Neural progenitor cell (in vitro differentiated cells): ENCODE results near the gene MACROD2.

Source experiments
- CTCF ChIP-seq: fragments of 200-600 bp; sonication (generic); IDR thresholded peaks from 2 replicates; pipeline ENCODE4 v1.5.1; 2017; ENCODE audit warnings: antibody characterized with exemption, mild to moderate bottlenecking
- EZH2 ChIP-seq: fragments of 200-600 bp; sonication (generic); IDR thresholded peaks from 2 replicates; pipeline ENCODE4 v1.6.1; 2017; ENCODE audit warnings: antibody characterized with exemption, mild to moderate bottlenecking, moderate library complexity
- EZH2phosphoT487 ChIP-seq: fragments of 200-600 bp; sonication (generic); IDR thresholded peaks from 2 replicates; pipeline ENCODE4 v1.6.1; 2017; ENCODE audit warnings: antibody characterized with exemption

- TF ChIP-seq CTCF (no peak), EZH2 (no peak), EZH2phosphoT487 (no peak)
These were observed 1677.9 kb downstream of the MACROD2 start for GRCh38 chr20:15673206-15673605.
